Adrenal gland (tissue), 12 donors: ENCODE results near the gene TAF1A. TPM values are rescaled to one million over a fixed set of nuclear protein-coding genes. Genes with fewer than 3 reads are reported as not detected.

Experiments used
- DNase-seq, 7 donors: peaks; one replicate each; pipeline ENCODE4 v3.0.0-alpha.2; 2019 to 2020
- H3K27ac ChIP-seq, 5 donors: fragments of 200-600 bp; sonication (generic) in 4 of 5; 1 replicate in 3 of 5; 2 replicates in 2 of 5; pipeline versions ENCODE4 v1.5.1 to v1.8.0; 2016 to 2020; ENCODE audit warnings: mild to moderate bottlenecking in 1 of 5
- H3K27me3 ChIP-seq: fragments of 200-600 bp; 2 replicates; pipeline ENCODE4 v1.8.0; 2021
- H3K36me3 ChIP-seq, 2 donors: fragments of 200-600 bp; replicated peaks in 1 of 2; 1 replicate in 1 of 2; 2 replicates in 1 of 2; pipeline versions ENCODE4 v1.5.1 to v1.8.0; 2018 to 2022
- H3K4me1 ChIP-seq, 2 donors: fragments of 200-600 bp; replicated peaks in 1 of 2; 1 replicate in 1 of 2; 2 replicates in 1 of 2; pipeline versions ENCODE4 v1.5.1 to v1.8.0; 2018 to 2021
- H3K4me3 ChIP-seq, 4 donors: fragments of 200-600 bp; sonication (generic) in 3 of 4; one replicate each; pipeline ENCODE4 v1.5.1; 2016 to 2018
- H3K9me3 ChIP-seq, 3 donors: fragments of 200-600 bp; sonication (generic) in 1 of 3; replicated peaks in 1 of 3; 1 replicate in 2 of 3; 2 replicates in 1 of 3; pipeline versions ENCODE4 v1.5.1 to v1.8.0; 2016 to 2021
- POLR2A ChIP-seq, 2 donors: fragments of 450-650 bp; IDR thresholded peaks; one replicate each; pipeline ENCODE4 v1.6.1; 2017; ENCODE audit warnings: antibody characterized with exemption in 2 of 2, mild to moderate bottlenecking in 2 of 2, moderate library complexity in 1 of 2
- WGBS, 4 donors: extraction: QIAGEN DNeasy Blood & Tissue Kit in 2 of 4; methylation state at CpG; one replicate each; pipeline versions ENCODE4 v1.1.5 to v1.1.7; 2013 to 2017; 5-methylcytosine and 5-hydroxymethylcytosine counted together
- intact Hi-C, 2 donors: fragments of 100-400 bp; cut with DNase I; formaldehyde crosslinking; loops; one replicate each; pipeline versions ENCODE4 v1.14.1 to v1.15.0; 2022 to 2023
- polyA plus RNA-seq, 3 donors: library from polyadenylated mRNA; stranded (reverse); fragments of 200-250 nt in 2 of 3; fragments of 350-450 nt in 1 of 3; fragmentation: Illumina TruSeq in 1 of 3; extraction: RNeasy Lipid Tissue Mini Kit (QIAGEN cat#74804) in 1 of 3; gene quantifications; one replicate each; pipeline ENCODE4 v1.2.3, GENCODE V29; 2013 to 2014
- total RNA-seq, 9 donors: library from RNA; depleted of rRNA in 4 of 9; stranded (reverse); fragments of >200 nt in 4 of 9; fragments of 120-200 nt in 1 of 9; fragmentation: NEBNext Ultra II Directional in 1 of 9; extraction: Animal tissue kit (Norgen Biotek cat#: 25700) in 1 of 9; gene quantifications; one replicate each; pipeline versions ENCODE4 v1.1.0 to v1.2.4, GENCODE V29; 2013 to 2023
- TF ChIP-seq, protein P1 (sequence below), 6 experiments: fragments of 450-650 bp in 4 of 6; fragments of 200-600 bp in 2 of 6; sonication (generic) in 1 of 6; IDR thresholded peaks; 1 replicate in 5 of 6; 2 replicates in 1 of 6; pipeline versions ENCODE4 v1.5.1 to v1.8.0; 2016 to 2021; ENCODE audit warnings: antibody characterized with exemption in 6 of 6, mild to moderate bottlenecking in 2 of 6, moderate library complexity in 1 of 6
- donor health status: healthy with polysubstance abuse.
- donor health status: Bipolar disorder and iron deficiency.
- donor health status: DM: yes; HTN: yes; CAD: no.
- donor health status: DM: no; HTN: no; CAD: no.
- donor health status: DM: no; HTN: no; CAD: no.
- donor health status: DM: yes; HTN: yes; CAD: no.

Gene TAF1A
- total and polyA plus RNA-seq, 12 donors = 1.4 to 9.6 (median 5.7) TPM

DNA sequence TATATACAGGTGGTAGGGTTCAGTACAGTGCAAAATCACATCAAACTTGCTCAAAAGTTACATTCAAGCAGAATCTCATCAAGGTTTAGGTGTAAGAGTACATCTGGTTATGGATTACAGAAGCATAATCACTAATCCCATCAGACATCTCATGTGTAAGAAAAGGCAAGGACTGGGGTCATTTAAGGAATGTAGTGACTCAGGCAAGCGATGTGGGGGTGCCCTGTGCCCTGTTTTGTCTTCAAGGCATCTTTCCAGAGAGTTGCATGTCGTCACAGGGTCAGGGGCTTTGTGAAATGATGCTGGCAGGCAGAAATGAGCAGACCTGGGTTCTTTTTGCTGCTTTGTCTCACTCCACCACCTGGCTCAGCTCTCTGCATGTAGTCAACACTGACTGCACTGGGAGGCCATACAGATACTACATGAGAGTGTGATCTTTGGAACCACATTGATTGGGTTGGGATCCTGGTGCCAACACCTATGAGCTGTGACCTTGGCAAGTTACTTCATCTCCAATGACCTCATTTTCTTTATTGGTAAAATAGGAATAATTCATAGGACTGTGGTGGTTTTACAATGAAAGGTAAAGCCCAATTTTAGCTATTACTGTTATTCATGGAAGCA is 33.6 kb downstream of the TAF1A start:
- TF ChIP-seq, protein P1, sequence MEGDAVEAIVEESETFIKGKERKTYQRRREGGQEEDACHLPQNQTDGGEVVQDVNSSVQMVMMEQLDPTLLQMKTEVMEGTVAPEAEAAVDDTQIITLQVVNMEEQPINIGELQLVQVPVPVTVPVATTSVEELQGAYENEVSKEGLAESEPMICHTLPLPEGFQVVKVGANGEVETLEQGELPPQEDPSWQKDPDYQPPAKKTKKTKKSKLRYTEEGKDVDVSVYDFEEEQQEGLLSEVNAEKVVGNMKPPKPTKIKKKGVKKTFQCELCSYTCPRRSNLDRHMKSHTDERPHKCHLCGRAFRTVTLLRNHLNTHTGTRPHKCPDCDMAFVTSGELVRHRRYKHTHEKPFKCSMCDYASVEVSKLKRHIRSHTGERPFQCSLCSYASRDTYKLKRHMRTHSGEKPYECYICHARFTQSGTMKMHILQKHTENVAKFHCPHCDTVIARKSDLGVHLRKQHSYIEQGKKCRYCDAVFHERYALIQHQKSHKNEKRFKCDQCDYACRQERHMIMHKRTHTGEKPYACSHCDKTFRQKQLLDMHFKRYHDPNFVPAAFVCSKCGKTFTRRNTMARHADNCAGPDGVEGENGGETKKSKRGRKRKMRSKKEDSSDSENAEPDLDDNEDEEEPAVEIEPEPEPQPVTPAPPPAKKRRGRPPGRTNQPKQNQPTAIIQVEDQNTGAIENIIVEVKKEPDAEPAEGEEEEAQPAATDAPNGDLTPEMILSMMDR (IDR thresholded peaks at IDR 0.05) = no peak
- no peak for TF ChIP-seq POLR2A (IDR thresholded peaks at IDR 0.05)
- H3K27ac ChIP-seq = no peak overlapping the region
- 81 to 94% (median 91%) methylated on average over 2 of the region's 2 CpGs for WGBS, 4 donors
- H3K9me3 ChIP-seq = no peaks in the 10 kb centered on the region
- H3K4me3 ChIP-seq = no peak overlapping the region
- H3K27me3 ChIP-seq = no peaks in the 10 kb centered on the region
- intact Hi-C loops = no loop called here
- peaks cover 0 to 28% of the 10 kb centered on the region in 2 donors for H3K36me3 ChIP-seq
- DNase-seq = no peak
- no peaks in the 10 kb centered on the region for H3K4me1 ChIP-seq

GRCh38 chr1:222554177-222554576 is 35.6 kb downstream of the TAF1A start:
- TF ChIP-seq POLR2A (IDR thresholded peaks at IDR 0.05) = no peak
- TF ChIP-seq, protein P1 (IDR thresholded peaks at IDR 0.05) = no peak
- Histone ChIP-seq H3K4me3 (no peak overlapping the region), H3K4me1 (no peaks in the 10 kb centered on the region), H3K27ac (no peak overlapping the region), H3K27me3 (no peaks in the 10 kb centered on the region), H3K9me3 (no peaks in the 10 kb centered on the region), H3K36me3 (peaks cover 0 to 13% of the 10 kb centered on the region in 2 donors)
- intact Hi-C loops = no loop called here
- 92 to 96% (median 94%) methylated on average over 5 of the region's 5 CpGs for WGBS, 4 donors
- no peak for DNase-seq

DNA sequence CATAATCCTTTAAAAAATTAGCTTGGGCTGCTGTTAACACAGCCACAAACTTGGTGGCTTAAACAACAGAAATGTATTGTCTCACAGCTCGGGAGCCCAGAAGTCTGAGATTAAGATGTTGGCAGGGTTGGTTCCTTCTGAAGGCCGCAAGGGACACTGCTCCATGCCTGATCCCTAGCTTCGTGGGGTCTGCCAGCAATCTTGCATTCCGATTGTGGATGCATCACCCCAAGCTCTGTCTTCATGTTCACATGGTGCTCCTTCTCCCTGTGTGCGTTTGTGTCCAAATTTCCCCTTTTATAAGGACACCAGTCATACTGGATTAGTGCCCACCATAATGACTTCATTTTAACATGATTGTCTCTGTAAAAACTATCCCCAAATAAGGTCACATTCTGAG is 36.9 kb downstream of the TAF1A start:
- 61 to 83% (median 76%) methylated on average over 5 of the region's 5 CpGs for WGBS, 4 donors
- intact Hi-C loops = no loop called here
- no peak overlapping the region for H3K27ac ChIP-seq

DNA sequence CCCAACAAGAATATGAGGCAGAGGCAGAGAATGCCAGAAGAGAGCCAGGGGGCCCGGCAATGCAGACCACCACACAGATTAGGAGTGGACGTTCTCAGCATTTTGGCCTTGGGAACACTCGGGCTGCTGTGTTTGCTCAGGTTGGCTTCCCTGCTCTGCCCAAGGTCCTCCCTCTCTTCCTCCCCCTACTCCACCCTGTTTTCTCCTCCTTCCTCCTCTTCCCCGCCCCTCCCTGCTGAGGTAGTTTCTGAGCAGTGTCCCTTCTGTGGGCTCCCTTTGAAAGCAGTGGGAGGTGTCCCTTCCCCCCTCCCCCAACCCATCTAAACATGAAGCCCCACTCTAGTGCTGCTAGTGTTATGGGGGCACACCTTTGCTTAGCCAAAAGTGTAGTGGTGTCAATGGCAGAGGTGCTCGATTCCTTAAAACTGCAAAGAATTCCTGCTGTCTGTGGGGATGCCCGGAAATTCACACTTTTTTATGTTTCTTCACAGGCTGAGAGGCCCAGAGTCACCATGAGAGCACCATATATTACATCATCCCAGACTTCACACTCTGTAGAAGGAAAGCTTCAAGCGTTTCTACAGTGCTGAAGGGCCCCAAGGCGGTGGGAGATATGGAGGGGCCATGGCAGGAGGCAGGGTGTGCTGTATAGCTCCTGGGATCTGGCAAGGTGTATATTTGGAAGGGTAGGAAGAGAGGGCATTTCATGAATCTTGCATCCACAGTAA is 41.6 kb downstream of the TAF1A start, which contains the start of gene HHIPL2:
HHIPL2 (minus strand) TSS at position 161 of the 728 bp plus-strand sequence; CDS start at position 101, 60 bp downstream.
- H3K27me3 ChIP-seq = no peaks in the 10 kb centered on the region
- TF ChIP-seq, protein P1 (IDR thresholded peaks at IDR 0.05) = no peak
- TF ChIP-seq POLR2A (IDR thresholded peaks at IDR 0.05) = no peak
- no peak for DNase-seq
- no peaks in the 10 kb centered on the region for H3K4me1 ChIP-seq
- intact Hi-C loops = no loop called here
- H3K36me3 ChIP-seq = no peaks in the 10 kb centered on the region
- no peak within 1 kb of the TSS for H3K27ac ChIP-seq
- WGBS, 4 donors = 30 to 40% (median 35%) methylated on average over 8 of the region's 8 CpGs
- no peaks in the 10 kb centered on the region for H3K9me3 ChIP-seq
- no peak within 1 kb of the TSS for H3K4me3 ChIP-seq

More for the DNA sequence above, 36.9 kb downstream of the TAF1A start:
- Histone ChIP-seq H3K9me3 (no peaks in the 10 kb centered on the region), H3K4me1 (no peaks in the 10 kb centered on the region), H3K4me3 (no peak overlapping the region), H3K36me3 (peaks cover 0 to 11% of the 10 kb centered on the region in 2 donors), H3K27me3 (no peaks in the 10 kb centered on the region)
- DNase-seq = no peak
- no peak for TF ChIP-seq POLR2A (IDR thresholded peaks at IDR 0.05)
- TF ChIP-seq, protein P1 (IDR thresholded peaks at IDR 0.05) = no peak
